Glutamatergic neuron (in vitro differentiated cells): ENCODE results near the gene FZD2. TPM values are rescaled to one million over a fixed set of nuclear protein-coding genes. Genes with fewer than 3 reads are reported as not detected.

Experiments
- DNase-seq: peaks from one replicate; pipeline ENCODE4 v3.0.0; 2022
- H3K27ac Mint-ChIP-seq: one replicate; pipeline ENCODE4 v1.8.0; 2020; ENCODE audit warnings: mild to moderate bottlenecking, mixed read lengths, inconsistent platforms; ENCODE audit not compliant: unreplicated experiment
- H3K27me3 Mint-ChIP-seq: one replicate; pipeline ENCODE4 v1.8.0; 2020; ENCODE audit warnings: mild to moderate bottlenecking, moderate library complexity, mixed read lengths, inconsistent platforms; ENCODE audit not compliant: unreplicated experiment
- H3K36me3 Mint-ChIP-seq: one replicate; pipeline ENCODE4 v1.8.0; 2020; ENCODE audit warnings: mild to moderate bottlenecking, mixed read lengths, inconsistent platforms; ENCODE audit not compliant: unreplicated experiment
- H3K4me1 Mint-ChIP-seq: one replicate; pipeline ENCODE4 v1.8.0; 2020; ENCODE audit warnings: mild to moderate bottlenecking, low read depth, mixed read lengths, inconsistent platforms; ENCODE audit not compliant: unreplicated experiment
- H3K4me3 Mint-ChIP-seq: one replicate; pipeline ENCODE4 v1.8.0; 2020; ENCODE audit warnings: mild to moderate bottlenecking, mixed read lengths, inconsistent platforms; ENCODE audit not compliant: unreplicated experiment
- H3K9me3 Mint-ChIP-seq: one replicate; pipeline ENCODE4 v1.8.0; 2020; ENCODE audit warnings: mild to moderate bottlenecking, moderate library complexity, mixed read lengths, inconsistent platforms; ENCODE audit not compliant: unreplicated experiment
- CTCF ChIP-seq: fragments of 200-600 bp; sonication (generic); IDR thresholded peaks from one replicate; pipeline ENCODE4 v1.5.0; 2021; ENCODE audit not compliant: partially characterized antibody, unreplicated experiment
- total RNA-seq: library from RNA; stranded (reverse); fragmentation: NEBNext Ultra II Directional; extraction: Animal tissue kit (Norgen Biotek cat#: 25700); gene quantifications from one replicate; pipeline ENCODE4 v1.2.1, GENCODE V29; 2021; ENCODE audit not compliant: unreplicated experiment

The FZD2 gene
- total RNA-seq, 1 donor from 2014 or later = 1.3 TPM

DNA sequence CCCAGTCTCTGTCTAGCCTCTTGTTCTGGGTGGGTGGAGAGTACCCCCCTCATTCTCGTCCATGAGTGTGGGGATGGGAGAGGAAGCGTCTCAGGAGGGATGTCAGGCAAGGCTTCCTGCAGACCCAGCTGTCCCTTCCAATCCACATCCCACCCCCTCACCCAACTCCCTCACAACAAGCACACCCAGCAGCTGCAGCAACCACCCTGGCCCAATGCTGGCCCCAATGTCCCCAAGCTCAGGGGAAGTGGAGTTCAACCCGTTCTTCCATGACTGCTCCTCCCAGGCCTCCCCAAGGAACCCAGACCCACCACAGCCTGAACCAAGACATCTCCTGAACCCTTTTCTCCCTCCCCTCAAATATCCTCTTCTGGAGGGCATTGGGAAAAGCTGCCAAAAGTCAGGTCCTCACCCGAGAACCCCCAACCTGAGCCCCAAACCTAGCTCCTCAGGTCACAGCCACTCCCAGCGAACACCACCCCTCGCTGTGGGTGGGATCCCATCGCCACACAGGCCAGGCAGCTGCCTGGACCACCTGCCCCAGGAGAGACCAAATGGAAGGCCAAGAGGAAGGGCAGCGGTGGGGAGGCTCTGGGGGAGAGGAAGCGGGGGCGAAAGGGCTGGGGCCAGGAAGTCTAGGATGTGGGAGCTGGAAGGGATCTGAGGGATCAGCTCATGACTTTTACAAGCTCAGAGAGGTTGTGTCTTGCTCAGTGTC is 47.6 kb downstream of the FZD2 start:
- H3K36me3 Mint-ChIP-seq = no peaks in the 10 kb centered on the region
- peaks cover 6% of the 10 kb centered on the region for H3K4me1 Mint-ChIP-seq
- H3K4me3 Mint-ChIP-seq = no peak overlapping the region
- DNase-seq = no peak
- peaks cover 3% of the 10 kb centered on the region for H3K27me3 Mint-ChIP-seq
- no peak overlapping the region for H3K27ac Mint-ChIP-seq
- H3K9me3 Mint-ChIP-seq = no peaks in the 10 kb centered on the region
- no peak for TF ChIP-seq CTCF

GRCh38 chr17:44606658-44607057 is 49.4 kb downstream of the FZD2 start:
- Mint-ChIP-seq H3K27me3 (peaks cover 3% of the 10 kb centered on the region), H3K27ac (no peak overlapping the region), H3K4me3 (no peak overlapping the region), H3K36me3 (no peaks in the 10 kb centered on the region), H3K9me3 (peaks cover 2% of the 10 kb centered on the region), H3K4me1 (peaks cover 6% of the 10 kb centered on the region)
- no peak for TF ChIP-seq CTCF
- no peak for DNase-seq

DNA sequence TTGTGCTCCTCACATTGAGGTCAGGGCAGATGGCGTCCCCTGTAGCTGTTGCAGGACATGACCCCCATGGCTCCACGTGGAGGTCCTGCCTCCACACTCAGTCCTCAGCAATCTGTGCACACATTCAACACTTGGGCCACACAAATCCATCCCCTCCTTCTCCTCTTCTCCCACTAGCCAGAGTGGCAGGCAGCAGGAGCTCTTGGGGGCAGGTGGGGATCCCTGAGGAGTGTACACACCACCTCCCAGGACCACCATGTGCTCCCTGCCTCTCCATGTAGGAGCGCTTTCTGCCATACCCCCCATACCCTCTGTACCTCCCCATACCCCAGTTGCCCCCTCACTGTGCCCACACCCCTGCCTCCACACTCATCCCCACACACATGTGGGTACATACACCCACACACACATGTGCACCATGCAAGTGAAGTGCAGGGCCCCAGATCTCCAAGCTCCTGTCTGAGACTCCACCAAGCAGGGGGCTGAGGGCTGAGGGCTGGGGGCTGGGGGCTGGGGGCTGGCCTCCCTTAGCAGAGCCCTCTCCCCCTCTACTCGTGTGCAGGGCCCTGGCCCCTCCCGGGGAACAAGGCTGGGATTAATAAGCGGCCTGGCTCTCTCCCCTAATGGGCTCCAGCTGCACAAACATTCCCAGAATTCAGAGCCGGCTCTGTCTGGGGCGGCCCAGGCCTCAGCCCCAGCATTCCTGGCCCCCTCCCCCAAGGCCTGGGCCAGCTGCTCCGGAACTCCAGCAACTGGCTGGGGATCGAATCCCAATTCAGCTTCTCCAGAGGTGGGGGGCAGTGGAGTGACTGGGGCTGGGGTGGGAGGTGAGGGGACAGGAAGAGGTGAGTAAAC is 50.8 kb downstream of the FZD2 start:
- DNase-seq = no peak
- H3K9me3 Mint-ChIP-seq = peaks cover 2% of the 10 kb centered on the region
- H3K4me3 Mint-ChIP-seq = no peak overlapping the region

DNA sequence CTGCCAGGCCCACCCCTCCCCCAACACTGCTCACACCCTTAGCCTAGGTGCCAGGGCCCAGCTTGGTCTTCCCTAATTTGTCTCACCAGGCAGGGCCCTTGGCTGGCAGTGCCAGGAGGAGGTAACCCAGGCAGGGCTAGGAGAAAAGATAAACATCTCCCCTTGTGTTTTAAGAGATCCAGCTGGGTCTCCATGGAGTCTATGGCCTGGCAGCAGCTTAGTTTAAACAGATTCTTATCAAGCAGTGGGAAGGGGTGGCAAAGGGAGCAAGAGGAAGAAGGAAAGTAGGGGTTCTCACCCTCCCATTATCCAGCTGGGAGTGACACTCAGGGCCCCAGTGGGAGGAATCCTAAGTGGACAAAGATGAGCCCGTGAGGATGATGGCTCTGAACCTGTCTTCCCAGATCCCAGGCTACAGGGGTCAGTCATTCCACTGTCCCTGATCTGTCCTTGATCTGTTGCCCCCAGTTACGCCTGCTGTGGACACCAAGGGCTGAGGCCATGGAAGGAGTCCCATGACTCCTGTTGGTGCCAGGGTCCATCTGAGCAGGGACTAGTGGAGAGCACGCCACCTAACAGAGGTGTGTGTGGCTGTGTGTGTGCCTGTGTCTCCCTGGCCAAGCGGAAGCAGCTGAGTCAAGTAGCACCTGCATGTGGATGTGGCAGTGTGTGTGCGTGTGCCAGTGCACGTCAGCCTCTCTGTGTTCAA is 51.6 kb downstream of the FZD2 start:
- Mint-ChIP-seq H3K4me1 (peaks cover 6% of the 10 kb centered on the region), H3K4me3 (no peak overlapping the region), H3K27me3 (peaks cover 3% of the 10 kb centered on the region), H3K36me3 (no peaks in the 10 kb centered on the region), H3K27ac (no peak overlapping the region), H3K9me3 (peaks cover 2% of the 10 kb centered on the region)
- TF ChIP-seq CTCF = no peak
- no peak for DNase-seq

More for the DNA sequence above, 50.8 kb downstream of the FZD2 start:
- no peak for TF ChIP-seq CTCF
- Mint-ChIP-seq H3K27me3 (peaks cover 1% of the 10 kb centered on the region), H3K4me1 (peaks cover 6% of the 10 kb centered on the region), H3K36me3 (no peaks in the 10 kb centered on the region), H3K27ac (no peak overlapping the region)
